Activated CD4-positive, alpha-beta T cell treated with anti-CD3 and anti-CD28 coated beads for 48 hours (primary cell): ENCODE results near the gene NUP62.

Source experiments
- DNase-seq: peaks from one replicate; pipeline ENCODE4 v3.0.0-alpha.2; 2020

Gene NUP62

DNA sequence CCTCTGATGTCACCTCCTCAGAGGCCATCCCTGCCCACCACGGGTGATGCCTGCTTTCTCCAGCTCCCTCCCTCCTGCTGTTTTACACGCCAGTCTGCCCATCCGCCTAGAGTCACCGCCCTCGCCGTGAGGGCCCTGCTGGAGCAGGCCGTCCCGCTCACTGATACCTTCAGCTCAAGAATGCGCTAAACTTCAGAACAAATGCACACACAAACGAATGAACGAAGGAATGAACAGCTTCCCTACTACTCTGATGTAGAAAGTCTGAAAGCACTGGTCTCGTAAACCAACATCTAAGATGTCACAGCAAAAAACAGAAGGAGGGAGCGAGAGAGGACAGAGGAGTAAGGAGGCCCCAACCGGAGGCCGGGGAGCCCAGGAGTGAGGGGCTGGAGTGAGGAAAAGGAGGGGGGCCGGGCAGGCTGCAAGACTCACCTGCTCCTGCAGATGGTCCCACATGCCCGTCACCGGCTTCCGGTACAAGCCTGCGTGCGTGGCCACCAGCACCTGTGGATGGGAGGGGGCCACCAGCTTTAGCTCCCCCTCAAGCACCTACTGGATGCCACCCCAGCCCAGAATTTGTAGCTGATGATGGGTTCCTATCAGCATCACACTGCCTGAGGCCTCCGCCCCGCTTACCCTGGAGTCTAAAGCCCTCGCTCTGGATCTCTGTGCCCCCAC lies 65.9 kb downstream of the NUP62 start:
- no peak for DNase-seq

- peak; percentile 54 for DNase-seq
Measured at GRCh38 chr19:49862391-49863253, 66.7 kb downstream of the NUP62 start.

DNA sequence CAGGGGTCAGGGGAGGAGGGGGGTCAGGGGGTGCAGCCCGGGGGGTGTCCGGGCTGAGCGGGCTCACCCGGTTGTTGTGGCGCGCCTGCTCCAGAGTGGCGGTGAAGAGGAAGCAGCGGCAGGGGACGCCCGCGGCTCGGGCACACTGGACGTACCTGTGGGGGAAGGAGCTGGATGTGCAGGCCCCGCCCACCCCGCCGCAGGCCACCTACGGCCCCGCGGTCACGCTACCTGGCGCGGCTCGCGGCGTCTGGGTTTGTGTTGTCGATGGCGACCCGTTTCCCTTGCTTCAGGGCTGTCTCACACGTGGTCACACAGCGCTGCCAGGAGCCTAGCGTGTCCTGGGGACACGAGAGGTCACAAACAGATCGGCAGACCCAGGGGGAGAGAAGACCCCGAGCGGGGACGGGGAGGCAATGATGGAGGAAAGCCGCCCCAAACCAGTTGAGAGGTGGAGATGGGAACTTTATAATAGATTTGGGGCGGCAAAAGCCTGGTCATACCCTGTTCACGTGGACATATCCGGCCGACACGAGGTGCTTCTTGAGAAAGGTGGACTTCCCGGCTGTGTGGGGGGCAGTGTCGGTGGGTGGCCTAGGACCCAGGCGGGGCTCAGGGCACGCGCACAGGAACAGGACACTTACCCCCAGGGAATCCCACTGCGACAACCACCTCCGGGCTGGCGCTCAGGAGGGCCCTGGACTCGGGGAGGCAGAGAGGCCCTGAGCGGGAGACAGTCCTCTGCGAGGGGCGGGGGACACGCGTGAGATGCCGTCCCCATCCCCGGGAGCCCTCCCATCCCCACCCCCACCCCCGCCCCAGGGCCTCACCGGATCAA lies 67.5 kb downstream of the NUP62 start:
- no peak for DNase-seq

DNA sequence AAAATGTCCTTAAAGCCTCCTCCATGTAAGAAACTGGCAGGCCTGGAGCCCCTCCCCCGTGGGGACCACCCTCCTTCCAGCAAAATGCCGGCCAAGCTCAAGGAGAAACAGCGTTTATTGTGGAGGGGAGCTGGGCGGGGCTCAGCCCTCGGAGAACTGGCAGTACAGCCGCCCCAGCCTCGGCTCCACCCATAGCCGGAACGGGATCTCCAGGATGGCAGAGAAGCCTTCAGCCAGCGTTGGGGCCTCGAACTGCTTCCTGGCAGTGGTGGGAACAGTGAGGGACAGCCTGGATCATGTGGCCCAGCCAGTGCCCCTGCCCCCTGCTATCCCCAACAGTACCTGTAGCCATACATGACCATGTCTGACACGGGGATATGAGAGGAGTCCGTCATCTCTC lies 68.2 kb downstream of the NUP62 start:
- no peak for DNase-seq

GRCh38 chr19:49860336-49861102 lies 68.8 kb downstream of the NUP62 start:
- no peak for DNase-seq

GRCh38 chr19:49859682-49860335 lies 69.5 kb downstream of the NUP62 start:
- DNase-seq: no peak

GRCh38 chr19:49858088-49858985 lies 71.0 kb downstream of the NUP62 start:
- no peak for DNase-seq

GRCh38 chr19:49857838-49858087 lies 71.5 kb downstream of the NUP62 start:
- no peak for DNase-seq

- no peak for DNase-seq
Measured at GRCh38 chr19:49857061-49857837, 72.1 kb downstream of the NUP62 start.
